Neural cell (in vitro differentiated cells): ENCODE measurements around the gene UNC119B. TPM values are rescaled to one million over a fixed set of nuclear protein-coding genes. Genes with fewer than 3 reads are reported as not detected.

Experiments used
- H2AFZ ChIP-seq: fragments of 200-600, 300-800 bp; sonication (generic), shearing (Covaris generic); 2 replicates; pipeline ENCODE4 v1.6.0; 2014; ENCODE audit warnings: low read depth, mild to moderate bottlenecking, antibody characterized with exemption, low read length, moderate library complexity
- H3F3A ChIP-seq: fragments of 200-600 bp; shearing (Covaris generic); 2 replicates; pipeline ENCODE4 v1.6.1; 2016; ENCODE audit warnings: mild to moderate bottlenecking, moderate library complexity, mixed read lengths, antibody characterized with exemption, low read length; ENCODE audit not compliant: insufficient read depth, poor library complexity, severe bottlenecking
- H3K27ac ChIP-seq: fragments of 200-600, 300-800 bp; sonication (generic), shearing (Covaris generic); 2 replicates; pipeline ENCODE4 v1.5.1; 2014; ENCODE audit warnings: mild to moderate bottlenecking, low read length, moderate library complexity
- H3K27me3 ChIP-seq: fragments of 300-800, 200-600 bp; sonication (generic), shearing (Covaris generic); 2 replicates; pipeline ENCODE4 v1.6.0; 2014; ENCODE audit warnings: mild to moderate bottlenecking, low read depth, low read length, moderate library complexity; ENCODE audit not compliant: insufficient read depth
- H3K36me3 ChIP-seq: fragments of 300-800, 200-600 bp; sonication (generic), shearing (Covaris generic); 2 replicates; pipeline ENCODE4 v1.5.1; 2014; ENCODE audit warnings: mild to moderate bottlenecking, antibody characterized with exemption, low read length, moderate library complexity; ENCODE audit not compliant: insufficient read depth
- H3K4me2 ChIP-seq: fragments of 300-800, 200-600 bp; sonication (generic), shearing (Covaris generic); 2 replicates; pipeline ENCODE4 v1.6.0; 2014; ENCODE audit warnings: mild to moderate bottlenecking, low read length
- H3K4me3 ChIP-seq: fragments of 300-800, 200-600 bp; sonication (generic), shearing (Covaris generic); 2 replicates; pipeline ENCODE4 v1.5.1; 2014; ENCODE audit warnings: mild to moderate bottlenecking, low read length, moderate library complexity
- H3K79me2 ChIP-seq: fragments of 200-600 bp; shearing (Covaris generic); replicated peaks from 2 replicates; pipeline ENCODE4 v1.6.0; 2014; ENCODE audit warnings: mild to moderate bottlenecking, low read length, moderate library complexity; ENCODE audit not compliant: insufficient read depth
- H3K9ac ChIP-seq: fragments of 300-800, 200-600 bp; sonication (generic), shearing (Covaris generic); 2 replicates; pipeline ENCODE4 v1.6.1; 2016; ENCODE audit warnings: mild to moderate bottlenecking, low read length, mixed read lengths
- H3K9me2 ChIP-seq: fragments of 200-600 bp; shearing (Covaris generic); 2 replicates; pipeline ENCODE4 v1.6.1; 2016; ENCODE audit warnings: mild to moderate bottlenecking, low read length, mixed read lengths; ENCODE audit not compliant: insufficient read depth
- H3K9me3 ChIP-seq: fragments of 200-600, 300-800 bp; sonication (generic), shearing (Covaris generic); 2 replicates; pipeline ENCODE4 v1.6.1; 2016; ENCODE audit warnings: mild to moderate bottlenecking, mixed run types, low read length, moderate library complexity, mixed read lengths
- H4K20me1 ChIP-seq: fragments of 200-600 bp; shearing (Covaris generic); 2 replicates; pipeline ENCODE4 v1.6.1; 2016; ENCODE audit warnings: mild to moderate bottlenecking, mixed run types; ENCODE audit not compliant: insufficient read depth
- EP300 ChIP-seq: fragments of 450-650 bp; conservative IDR thresholded peaks from 2 replicates; pipeline ENCODE4 v1.6.1; 2014; ENCODE audit warnings: antibody characterized with exemption, mild to moderate bottlenecking, moderate library complexity; ENCODE audit not compliant: poor library complexity, severe bottlenecking
- EZH2 ChIP-seq: fragments of 200-600, 300-800 bp; shearing (Covaris generic), sonication (generic); IDR thresholded peaks from 2 replicates; pipeline ENCODE4 v1.6.1; 2014; ENCODE audit warnings: antibody characterized with exemption, low read length, borderline replicate concordance, mild to moderate bottlenecking; ENCODE audit not compliant: insufficient read depth, poor library complexity, severe bottlenecking
- MXI1 ChIP-seq: fragments of 450-650 bp; conservative IDR thresholded peaks from 2 replicates; pipeline ENCODE4 v1.6.1; 2014; ENCODE audit warnings: antibody characterized with exemption, mild to moderate bottlenecking; ENCODE audit not compliant: poor library complexity, severe bottlenecking
- POLR2AphosphoS5 ChIP-seq: IDR thresholded peaks from 2 replicates; pipeline ENCODE4 v1.6.1; 2012
- RAD21 ChIP-seq: fragments of 450-650 bp; conservative IDR thresholded peaks from 2 replicates; pipeline ENCODE4 v1.6.1; 2014; ENCODE audit warnings: antibody characterized with exemption, mild to moderate bottlenecking, moderate library complexity
- SMC3 ChIP-seq: fragments of 450-650 bp; conservative IDR thresholded peaks from 2 replicates; pipeline ENCODE4 v1.6.1; 2014; ENCODE audit warnings: antibody characterized with exemption, mild to moderate bottlenecking, moderate library complexity; ENCODE audit not compliant: poor library complexity
- TAF1 ChIP-seq: IDR thresholded peaks from 2 replicates; pipeline ENCODE4 v1.6.1; 2012; ENCODE audit warnings: low read depth
- polyA plus RNA-seq: library from polyadenylated mRNA; depleted of rRNA; stranded (reverse); fragments of >200 nt; gene quantifications from 2 replicates; pipeline ENCODE4 v1.2.3, GENCODE V29; 2014
- TF ChIP-seq, protein P1 (sequence below): IDR thresholded peaks from 2 replicates; pipeline ENCODE4 v1.6.1; 2012; ENCODE audit warnings: borderline replicate concordance
- TF ChIP-seq, protein P2 (sequence below): fragments of 450-650 bp; IDR thresholded peaks from 2 replicates; pipeline ENCODE4 v1.5.1; 2014; ENCODE audit warnings: antibody characterized with exemption, mild to moderate bottlenecking, moderate library complexity; ENCODE audit not compliant: poor library complexity, severe bottlenecking

The UNC119B gene
- polyA plus RNA-seq, 1 donor from 2014 or later, result 17.3 TPM

DNA sequence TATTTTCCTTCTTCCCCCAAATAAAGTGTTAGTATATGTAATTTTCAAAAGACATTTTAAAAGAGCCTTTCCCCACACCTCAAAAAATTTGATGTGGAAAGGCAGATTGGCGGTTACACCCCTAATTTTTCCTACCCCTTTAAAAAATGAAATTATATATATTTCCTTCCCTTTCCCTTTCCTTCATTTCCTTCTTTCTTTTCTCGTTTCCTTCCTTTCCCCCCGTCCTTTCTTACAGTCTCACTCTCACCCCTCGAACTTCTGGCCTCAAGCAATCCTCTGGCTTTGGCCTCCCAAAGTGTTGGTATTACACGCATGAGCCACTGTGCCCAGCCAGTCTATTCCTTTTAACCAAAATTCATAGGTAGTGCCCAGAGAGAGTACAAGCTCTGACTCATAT is 4.2 kb upstream of the UNC119B start:
- Histone ChIP-seq H3K27ac (no peak overlapping the region), H3K27me3 (no peaks in the 10 kb centered on the region)
- TF ChIP-seq MXI1, result no peak
- TF ChIP-seq, protein P1, sequence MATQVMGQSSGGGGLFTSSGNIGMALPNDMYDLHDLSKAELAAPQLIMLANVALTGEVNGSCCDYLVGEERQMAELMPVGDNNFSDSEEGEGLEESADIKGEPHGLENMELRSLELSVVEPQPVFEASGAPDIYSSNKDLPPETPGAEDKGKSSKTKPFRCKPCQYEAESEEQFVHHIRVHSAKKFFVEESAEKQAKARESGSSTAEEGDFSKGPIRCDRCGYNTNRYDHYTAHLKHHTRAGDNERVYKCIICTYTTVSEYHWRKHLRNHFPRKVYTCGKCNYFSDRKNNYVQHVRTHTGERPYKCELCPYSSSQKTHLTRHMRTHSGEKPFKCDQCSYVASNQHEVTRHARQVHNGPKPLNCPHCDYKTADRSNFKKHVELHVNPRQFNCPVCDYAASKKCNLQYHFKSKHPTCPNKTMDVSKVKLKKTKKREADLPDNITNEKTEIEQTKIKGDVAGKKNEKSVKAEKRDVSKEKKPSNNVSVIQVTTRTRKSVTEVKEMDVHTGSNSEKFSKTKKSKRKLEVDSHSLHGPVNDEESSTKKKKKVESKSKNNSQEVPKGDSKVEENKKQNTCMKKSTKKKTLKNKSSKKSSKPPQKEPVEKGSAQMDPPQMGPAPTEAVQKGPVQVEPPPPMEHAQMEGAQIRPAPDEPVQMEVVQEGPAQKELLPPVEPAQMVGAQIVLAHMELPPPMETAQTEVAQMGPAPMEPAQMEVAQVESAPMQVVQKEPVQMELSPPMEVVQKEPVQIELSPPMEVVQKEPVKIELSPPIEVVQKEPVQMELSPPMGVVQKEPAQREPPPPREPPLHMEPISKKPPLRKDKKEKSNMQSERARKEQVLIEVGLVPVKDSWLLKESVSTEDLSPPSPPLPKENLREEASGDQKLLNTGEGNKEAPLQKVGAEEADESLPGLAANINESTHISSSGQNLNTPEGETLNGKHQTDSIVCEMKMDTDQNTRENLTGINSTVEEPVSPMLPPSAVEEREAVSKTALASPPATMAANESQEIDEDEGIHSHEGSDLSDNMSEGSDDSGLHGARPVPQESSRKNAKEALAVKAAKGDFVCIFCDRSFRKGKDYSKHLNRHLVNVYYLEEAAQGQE, result no peak
- no peak for TF ChIP-seq EP300
- TF ChIP-seq EZH2, result no peak
- no peak for TF ChIP-seq SMC3
- no peak for TF ChIP-seq RAD21
- TF ChIP-seq POLR2AphosphoS5, result no peak
- TF ChIP-seq, protein P2, sequence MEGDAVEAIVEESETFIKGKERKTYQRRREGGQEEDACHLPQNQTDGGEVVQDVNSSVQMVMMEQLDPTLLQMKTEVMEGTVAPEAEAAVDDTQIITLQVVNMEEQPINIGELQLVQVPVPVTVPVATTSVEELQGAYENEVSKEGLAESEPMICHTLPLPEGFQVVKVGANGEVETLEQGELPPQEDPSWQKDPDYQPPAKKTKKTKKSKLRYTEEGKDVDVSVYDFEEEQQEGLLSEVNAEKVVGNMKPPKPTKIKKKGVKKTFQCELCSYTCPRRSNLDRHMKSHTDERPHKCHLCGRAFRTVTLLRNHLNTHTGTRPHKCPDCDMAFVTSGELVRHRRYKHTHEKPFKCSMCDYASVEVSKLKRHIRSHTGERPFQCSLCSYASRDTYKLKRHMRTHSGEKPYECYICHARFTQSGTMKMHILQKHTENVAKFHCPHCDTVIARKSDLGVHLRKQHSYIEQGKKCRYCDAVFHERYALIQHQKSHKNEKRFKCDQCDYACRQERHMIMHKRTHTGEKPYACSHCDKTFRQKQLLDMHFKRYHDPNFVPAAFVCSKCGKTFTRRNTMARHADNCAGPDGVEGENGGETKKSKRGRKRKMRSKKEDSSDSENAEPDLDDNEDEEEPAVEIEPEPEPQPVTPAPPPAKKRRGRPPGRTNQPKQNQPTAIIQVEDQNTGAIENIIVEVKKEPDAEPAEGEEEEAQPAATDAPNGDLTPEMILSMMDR, result no peak
- no peak for TF ChIP-seq TAF1

DNA sequence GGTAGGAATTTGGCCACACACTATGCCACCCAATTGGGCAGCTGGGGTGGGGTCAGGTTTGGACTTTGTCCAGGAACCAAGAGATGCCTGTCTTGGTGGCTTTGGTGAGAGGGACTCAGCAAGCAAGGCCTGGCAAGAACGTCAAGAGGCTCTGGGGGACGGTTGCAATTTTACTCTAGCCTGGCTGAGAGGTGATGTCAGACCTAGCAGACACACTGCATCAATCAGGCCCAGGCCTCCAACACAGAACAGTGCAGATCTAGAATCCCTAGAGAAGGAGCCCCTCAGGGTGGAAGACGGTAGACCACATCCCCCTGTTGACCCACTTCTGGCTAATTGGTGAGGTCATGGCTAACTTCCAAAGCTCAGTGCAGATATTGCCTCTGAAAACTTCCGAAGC is 1.6 kb upstream of the UNC119B start:
- Histone ChIP-seq H3K9me2 (no peaks in the 10 kb centered on the region), H4K20me1 (no peaks in the 10 kb centered on the region), H3F3A (peaks cover 1% of the 10 kb centered on the region), H3K27me3 (no peaks in the 10 kb centered on the region), H3K9me3 (no peaks in the 10 kb centered on the region), H3K79me2 (peaks cover 25% of the 10 kb centered on the region), H3K4me2 (no peak overlapping the region), H3K36me3 (no peaks in the 10 kb centered on the region), H2AFZ (no peak overlapping the region), H3K27ac (no peak overlapping the region), H3K9ac (no peak overlapping the region), H3K4me3 (no peak overlapping the region)
- no peak for TF ChIP-seq SMC3

More for the DNA sequence above, 4.2 kb upstream of the UNC119B start:
- no peaks in the 10 kb centered on the region for H3K9me2 ChIP-seq
- no peak overlapping the region for H3K4me2 ChIP-seq
- no peaks in the 10 kb centered on the region for H3K9me3 ChIP-seq
- H4K20me1 ChIP-seq, result no peaks in the 10 kb centered on the region
- H3K4me3 ChIP-seq, result no peak overlapping the region
- H3K79me2 ChIP-seq, result peaks cover 14% of the 10 kb centered on the region
- no peaks in the 10 kb centered on the region for H3K36me3 ChIP-seq
- H2AFZ ChIP-seq, result no peak overlapping the region
- no peaks in the 10 kb centered on the region for H3F3A ChIP-seq
- H3K9ac ChIP-seq, result no peak overlapping the region

DNA sequence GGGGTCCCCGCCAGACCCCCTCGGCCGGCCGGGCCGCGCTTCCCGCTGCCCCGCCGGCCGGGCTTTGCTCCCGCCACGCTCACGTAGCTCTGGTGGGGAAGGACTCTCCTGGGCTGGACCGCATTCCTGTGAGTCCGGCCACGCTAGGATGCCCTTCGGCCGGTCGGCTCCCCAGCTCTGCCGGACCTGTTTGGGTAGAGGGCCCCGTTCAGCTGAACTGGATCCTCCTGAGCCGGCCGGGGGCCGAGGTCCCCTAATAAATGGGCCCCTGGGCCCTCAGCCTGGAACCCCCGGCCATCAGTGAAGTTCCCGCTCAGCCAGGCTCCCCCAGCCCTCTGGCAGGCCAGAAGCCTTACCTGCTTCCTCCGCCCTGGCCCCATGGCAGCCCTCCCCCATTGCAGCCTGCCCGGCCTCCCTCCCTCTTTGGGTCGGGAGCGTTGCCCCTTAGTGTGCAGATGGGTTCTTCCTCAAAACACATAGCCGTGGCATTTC is 593 bp downstream of the UNC119B start:
- TF ChIP-seq EP300 (no peak), MXI1 (peak; percentile 41)
- Histone ChIP-seq H2AFZ (no peak overlapping the region), H3K27ac (peak overlapping the region; percentile 44)

More for the DNA sequence above, 593 bp downstream of the UNC119B start:
- peak overlapping the region; percentile 91 for H3K4me3 ChIP-seq
- H3F3A ChIP-seq, result peaks cover 3% of the 10 kb centered on the region
- no peaks in the 10 kb centered on the region for H3K9me3 ChIP-seq
- peaks cover 25% of the 10 kb centered on the region for H3K79me2 ChIP-seq
- peak overlapping the region; percentile 84 for H3K9ac ChIP-seq
- peak overlapping the region; percentile 84 for H3K4me2 ChIP-seq
- H3K27me3 ChIP-seq, result no peaks in the 10 kb centered on the region
- no peaks in the 10 kb centered on the region for H3K9me2 ChIP-seq
- H4K20me1 ChIP-seq, result no peaks in the 10 kb centered on the region
- H3K36me3 ChIP-seq, result no peaks in the 10 kb centered on the region
